Putamen (tissue), 1 donor: ENCODE measurements around the gene IGF2BP2.
A peak's percentile ranks its signal among the peaks of the same experiment; 100 is the strongest.

Experiments
- DNase-seq: peaks from one replicate; pipeline ENCODE4 v3.0.0-alpha.2; 2016; ENCODE audit warnings: low spot score

The IGF2BP2 gene

GRCh38 chr3:185764163-185764979, 60.5 kb downstream of the IGF2BP2 start:
- DNase-seq: no peak

GRCh38 chr3:185763347-185764005, 61.4 kb downstream of the IGF2BP2 start:
- no peak for DNase-seq

- DNase-seq: no peak
Measured at GRCh38 chr3:185760550-185760949, 64.3 kb downstream of the IGF2BP2 start.

- no peak for DNase-seq
Measured at GRCh38 chr3:185760088-185760487, 64.8 kb downstream of the IGF2BP2 start.

- no peak for DNase-seq
Measured at GRCh38 chr3:185759512-185759911, 65.3 kb downstream of the IGF2BP2 start.

GRCh38 chr3:185758912-185759311, 65.9 kb downstream of the IGF2BP2 start:
- DNase-seq: no peak

GRCh38 chr3:185757176-185757575, 67.7 kb downstream of the IGF2BP2 start:
- DNase-seq: no peak

GRCh38 chr3:185756477-185756876, 68.4 kb downstream of the IGF2BP2 start:
- DNase-seq: no peak

- no peak for DNase-seq
Measured at GRCh38 chr3:185754920-185755319, 69.9 kb downstream of the IGF2BP2 start.

- no peak for DNase-seq
Measured at GRCh38 chr3:185753354-185753753, 71.5 kb downstream of the IGF2BP2 start.

GRCh38 chr3:185750702-185751101, 74.1 kb downstream of the IGF2BP2 start:
- DNase-seq: no peak

GRCh38 chr3:185750015-185750414, 74.8 kb downstream of the IGF2BP2 start:
- no peak for DNase-seq

- DNase-seq: no peak
Measured at GRCh38 chr3:185746470-185746869, 78.4 kb downstream of the IGF2BP2 start.

GRCh38 chr3:185744997-185745843, 79.6 kb downstream of the IGF2BP2 start:
- DNase-seq: no peak

GRCh38 chr3:185741586-185741985, 83.3 kb downstream of the IGF2BP2 start:
- DNase-seq: no peak

GRCh38 chr3:185740133-185740532, 84.7 kb downstream of the IGF2BP2 start:
- DNase-seq: no peak

- no peak for DNase-seq
Measured at GRCh38 chr3:185739264-185739701, 85.6 kb downstream of the IGF2BP2 start.

GRCh38 chr3:185737740-185738680, 86.8 kb downstream of the IGF2BP2 start:
- no peak for DNase-seq

- DNase-seq: no peak
Measured at GRCh38 chr3:185737020-185737419, 87.8 kb downstream of the IGF2BP2 start.

GRCh38 chr3:185734725-185735096, 90.1 kb downstream of the IGF2BP2 start:
- no peak for DNase-seq

- peak; percentile 37 for DNase-seq
Measured at GRCh38 chr3:185733980-185734724, 90.7 kb downstream of the IGF2BP2 start.
